Pons (tissue), 1 donor: ENCODE data around the gene BICDL2.
"Not testable (repeated sequence)": the region's sequence is repeated elsewhere in the genome, so short reads cannot be mapped to it uniquely, and the experiment has no call there.

Experiments used
- DNase-seq: peaks from one replicate; pipeline ENCODE4 v3.0.0-alpha.2; 2016; ENCODE audit warnings: low spot score

The BICDL2 gene, protein sequence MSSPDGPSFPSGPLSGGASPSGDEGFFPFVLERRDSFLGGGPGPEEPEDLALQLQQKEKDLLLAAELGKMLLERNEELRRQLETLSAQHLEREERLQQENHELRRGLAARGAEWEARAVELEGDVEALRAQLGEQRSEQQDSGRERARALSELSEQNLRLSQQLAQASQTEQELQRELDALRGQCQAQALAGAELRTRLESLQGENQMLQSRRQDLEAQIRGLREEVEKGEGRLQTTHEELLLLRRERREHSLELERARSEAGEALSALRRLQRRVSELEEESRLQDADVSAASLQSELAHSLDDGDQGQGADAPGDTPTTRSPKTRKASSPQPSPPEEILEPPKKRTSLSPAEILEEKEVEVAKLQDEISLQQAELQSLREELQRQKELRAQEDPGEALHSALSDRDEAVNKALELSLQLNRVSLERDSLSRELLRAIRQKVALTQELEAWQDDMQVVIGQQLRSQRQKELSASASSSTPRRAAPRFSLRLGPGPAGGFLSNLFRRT

DNA sequence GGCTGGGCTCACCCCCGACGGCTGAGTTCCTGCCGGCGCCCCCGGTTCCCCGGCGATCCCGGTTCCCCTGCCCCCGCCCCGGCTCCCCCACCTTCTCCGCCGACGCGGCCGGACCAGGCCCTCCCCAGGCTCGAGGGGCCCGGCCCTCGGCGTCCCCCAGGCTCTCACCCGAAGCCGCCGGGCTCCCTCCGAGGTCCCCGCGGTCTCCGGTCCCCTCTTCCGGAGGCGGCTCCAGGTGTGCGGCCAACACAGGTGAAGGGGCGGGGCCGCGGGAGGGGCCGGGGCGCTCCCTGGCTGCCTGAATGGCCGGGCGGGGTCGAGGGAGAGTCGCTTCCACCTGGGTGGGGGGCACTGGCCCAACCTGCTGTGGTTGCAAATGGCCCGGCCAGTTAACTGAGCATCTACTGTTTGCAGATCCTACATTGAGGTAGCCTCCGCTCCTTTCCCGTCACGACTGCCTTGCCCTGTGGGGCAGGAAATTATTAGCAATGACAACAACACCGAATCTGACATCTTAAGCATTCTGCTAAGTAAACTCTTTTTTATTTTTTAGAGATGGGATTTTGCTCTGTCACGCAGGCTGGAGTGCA lies at the start of gene BICDL2:
TSS of gene BICDL2 (minus strand) at position 219 of the 590 bp plus-strand sequence. CDS start 1,448 bp downstream, outside the sequence.
- no peak for DNase-seq

DNA sequence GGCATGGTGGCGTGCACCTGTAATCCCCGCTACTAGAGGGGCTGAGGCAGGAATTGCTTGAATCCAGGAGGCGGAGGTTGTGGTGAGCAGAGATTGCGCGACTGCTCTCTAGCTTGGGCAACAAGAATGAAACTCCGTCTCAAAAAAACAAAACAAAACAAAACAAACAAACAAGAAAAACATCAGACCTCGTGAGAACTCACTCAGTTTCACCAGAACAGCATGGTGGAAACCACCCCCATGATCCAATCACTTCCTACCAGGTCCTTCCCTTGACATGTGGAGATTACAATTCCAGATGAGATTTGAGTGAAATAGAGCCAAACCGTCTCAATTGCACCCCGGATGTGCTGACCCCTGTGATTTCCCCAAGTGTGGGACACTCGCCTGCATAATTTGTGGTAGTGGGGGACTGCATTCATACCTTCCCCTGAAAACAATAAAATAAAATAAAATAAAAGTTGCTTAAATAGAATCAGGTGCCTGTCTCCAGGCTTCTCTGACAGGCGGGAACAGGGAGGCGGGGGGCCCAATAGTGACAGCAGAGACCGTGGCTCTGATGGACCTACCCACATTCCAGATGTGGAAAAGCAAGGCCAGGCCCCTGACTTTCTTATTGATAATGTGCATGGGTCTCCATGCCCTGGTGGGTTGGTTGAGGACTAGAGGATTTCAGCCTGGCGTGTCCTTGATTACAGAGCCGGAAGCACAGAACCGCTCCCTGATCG lies 49.3 kb upstream of the BICDL2 start:
- DNase-seq, result no peak

DNA sequence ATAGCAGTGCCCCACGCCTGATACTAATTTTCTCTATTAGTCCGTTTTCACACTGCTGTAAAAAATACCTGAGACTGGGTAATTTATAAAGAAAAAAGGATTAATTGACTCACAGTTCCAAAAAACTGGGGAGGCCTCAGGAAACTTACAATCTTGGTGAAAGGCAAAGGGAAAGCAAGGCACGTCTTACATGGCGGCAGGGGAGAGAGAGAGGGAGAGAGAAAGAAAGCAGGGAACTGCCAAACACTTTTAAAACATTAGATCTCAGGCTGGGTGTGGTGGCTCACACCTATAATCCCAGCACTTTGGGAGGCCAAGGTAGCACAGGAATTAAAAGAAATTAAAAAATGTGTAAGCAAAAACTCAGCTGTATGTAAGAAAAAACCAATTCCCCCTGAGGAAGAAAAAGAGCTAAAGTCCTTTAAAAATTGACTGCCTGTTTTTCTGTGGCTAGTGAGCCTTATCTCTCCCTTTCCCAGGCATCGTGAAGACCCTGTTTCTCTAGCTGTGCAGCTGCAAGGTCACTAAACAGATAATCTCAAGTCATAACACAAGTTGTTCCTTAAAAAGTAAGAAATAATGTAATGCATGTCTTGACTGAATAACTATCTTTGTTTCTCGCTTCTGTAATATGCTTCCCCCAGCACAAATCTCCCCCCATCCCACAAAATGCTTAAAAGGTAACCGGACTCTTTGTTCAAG lies 48.4 kb upstream of the BICDL2 start:
- no peak for DNase-seq

DNA sequence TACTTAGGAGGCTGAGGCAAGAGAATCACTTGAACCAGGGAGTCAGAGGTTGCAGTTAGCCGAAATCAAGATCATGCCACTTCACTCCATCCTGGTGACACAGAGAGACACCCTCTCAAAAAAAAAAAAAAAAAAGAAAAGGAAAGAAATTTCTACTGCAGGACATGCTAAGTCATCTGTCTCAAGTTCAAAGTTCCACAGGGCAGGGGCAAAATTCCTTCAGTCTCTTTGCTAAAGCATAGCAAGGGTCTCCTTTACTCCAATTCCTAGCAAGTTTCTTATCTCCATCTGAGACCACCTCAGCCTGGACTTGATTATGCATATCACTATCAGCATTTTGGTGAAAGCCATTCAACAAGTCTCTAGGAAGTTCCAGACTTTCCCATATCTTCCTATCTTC lies 47.7 kb upstream of the BICDL2 start:
- DNase-seq, result no peak

DNA sequence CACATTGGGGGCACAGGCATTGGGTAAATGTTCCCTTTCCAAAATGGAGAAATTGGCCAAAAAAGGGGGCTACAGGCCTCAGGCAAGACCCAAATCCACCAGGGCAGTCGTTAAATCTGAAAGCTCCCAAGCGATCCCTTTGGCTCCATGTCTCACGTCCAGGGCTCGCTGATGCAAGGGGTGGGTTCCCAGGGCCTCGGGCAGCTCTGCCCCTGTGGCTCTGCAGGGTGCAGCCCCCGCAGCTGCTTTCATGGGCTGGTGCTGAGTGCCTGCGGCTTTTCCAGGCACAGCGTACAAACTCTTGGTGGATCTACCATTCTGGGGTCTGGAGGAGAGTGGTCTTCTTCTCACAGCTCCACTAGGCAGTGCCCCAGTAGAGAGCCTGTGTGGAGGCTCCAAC lies 46.7 kb upstream of the BICDL2 start:
- not testable (repeated sequence) for DNase-seq

DNA sequence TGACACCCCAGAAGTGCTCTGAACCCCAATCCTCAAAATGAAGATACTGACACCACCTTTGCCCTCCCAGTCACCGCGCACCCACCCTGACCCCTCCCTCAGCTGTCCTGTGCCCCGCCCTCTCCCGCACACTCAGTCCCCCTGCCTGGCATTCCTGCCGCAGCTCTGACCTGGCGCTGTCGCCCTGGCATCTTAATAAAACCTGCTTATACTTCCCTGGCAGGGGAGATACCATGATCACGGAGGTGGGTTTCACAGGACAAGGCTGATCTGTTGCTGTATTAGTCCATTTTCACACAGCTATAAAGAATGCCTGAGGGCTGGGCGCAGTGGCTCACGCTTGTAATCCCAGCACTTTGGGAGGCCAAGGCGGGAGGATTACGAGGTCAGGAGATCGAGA lies 45.2 kb upstream of the BICDL2 start:
- not testable (repeated sequence) for DNase-seq

DNA sequence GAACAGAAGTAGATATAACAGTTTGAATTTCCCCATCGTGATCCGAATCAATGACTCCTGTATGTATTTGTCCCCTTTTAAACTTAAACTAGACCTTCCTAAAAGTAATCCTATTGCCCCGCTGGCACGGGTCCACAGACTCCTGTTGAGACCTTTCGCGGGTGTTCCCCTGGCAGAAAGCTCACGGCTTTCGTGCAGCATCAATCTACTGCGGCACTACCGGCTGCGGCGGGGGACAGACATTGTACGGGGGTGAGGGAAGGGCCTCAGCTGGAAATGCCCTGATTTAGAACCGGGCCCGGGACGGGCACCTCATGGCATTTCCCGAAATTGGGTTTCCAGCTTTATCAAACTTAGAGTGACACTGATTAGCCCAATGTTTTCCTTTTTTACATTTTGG lies 43.3 kb upstream of the BICDL2 start:
- no peak for DNase-seq

DNA sequence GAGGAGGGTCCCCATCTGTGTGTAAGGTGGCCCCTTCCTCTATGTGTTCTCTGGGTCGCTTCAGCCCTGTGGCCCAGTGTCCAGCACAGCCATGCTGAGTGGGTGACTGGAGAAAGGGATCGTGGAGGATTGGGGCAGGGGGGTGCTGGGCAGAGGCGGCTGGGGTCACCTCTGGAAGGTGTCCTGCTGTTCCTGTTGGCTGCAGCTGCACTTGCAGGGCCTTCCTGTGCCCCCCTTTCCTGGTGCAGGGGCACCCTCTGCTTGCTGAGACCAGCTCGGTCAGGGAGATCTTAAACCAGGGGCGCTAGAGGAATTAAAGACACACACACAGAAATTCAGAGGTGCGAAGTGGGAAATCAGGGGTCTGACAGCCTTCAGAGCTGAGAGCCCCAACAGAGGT lies 39.8 kb upstream of the BICDL2 start:
- no peak for DNase-seq

DNA sequence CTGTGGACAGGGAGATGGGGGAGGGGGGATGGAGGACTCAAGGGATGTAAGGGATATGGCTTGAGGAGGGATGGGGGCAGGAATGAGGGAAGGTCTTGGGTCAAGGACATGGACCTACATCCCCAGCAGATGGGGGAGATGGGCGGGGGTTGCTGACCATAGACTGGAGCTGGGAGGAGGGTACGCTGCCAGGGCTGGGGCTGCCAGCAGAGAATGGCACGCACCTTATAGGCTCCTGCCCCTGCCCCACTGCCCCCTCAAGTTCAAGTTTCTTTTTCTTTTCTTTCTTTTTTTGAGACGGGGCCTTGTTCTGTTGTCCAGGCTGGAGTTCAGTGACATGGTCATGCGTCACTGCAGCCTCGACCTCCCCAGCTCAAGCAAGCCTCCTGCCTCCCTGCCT lies 39.2 kb upstream of the BICDL2 start:
- DNase-seq, result not testable (repeated sequence)

DNA sequence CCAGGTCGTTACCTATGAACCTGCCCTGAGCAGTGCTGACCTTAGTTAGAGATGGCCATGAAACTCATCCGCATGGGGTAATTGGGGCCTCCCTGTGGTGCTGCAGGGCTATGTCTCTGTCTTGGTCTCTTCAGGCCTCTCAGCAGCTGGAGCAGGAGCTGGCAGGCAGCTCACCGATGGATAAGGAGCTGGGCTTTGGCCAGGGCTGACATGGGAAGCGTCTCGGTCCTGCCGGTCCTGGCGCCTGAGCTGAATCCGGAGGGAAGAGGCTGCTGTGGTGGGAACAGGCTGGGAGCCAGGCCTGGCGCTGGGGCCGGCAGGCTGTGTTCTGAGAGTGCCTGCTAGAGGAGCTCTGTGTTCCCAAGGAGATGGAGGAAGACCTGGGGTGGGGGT lies 38.8 kb upstream of the BICDL2 start:
- no peak for DNase-seq

DNA sequence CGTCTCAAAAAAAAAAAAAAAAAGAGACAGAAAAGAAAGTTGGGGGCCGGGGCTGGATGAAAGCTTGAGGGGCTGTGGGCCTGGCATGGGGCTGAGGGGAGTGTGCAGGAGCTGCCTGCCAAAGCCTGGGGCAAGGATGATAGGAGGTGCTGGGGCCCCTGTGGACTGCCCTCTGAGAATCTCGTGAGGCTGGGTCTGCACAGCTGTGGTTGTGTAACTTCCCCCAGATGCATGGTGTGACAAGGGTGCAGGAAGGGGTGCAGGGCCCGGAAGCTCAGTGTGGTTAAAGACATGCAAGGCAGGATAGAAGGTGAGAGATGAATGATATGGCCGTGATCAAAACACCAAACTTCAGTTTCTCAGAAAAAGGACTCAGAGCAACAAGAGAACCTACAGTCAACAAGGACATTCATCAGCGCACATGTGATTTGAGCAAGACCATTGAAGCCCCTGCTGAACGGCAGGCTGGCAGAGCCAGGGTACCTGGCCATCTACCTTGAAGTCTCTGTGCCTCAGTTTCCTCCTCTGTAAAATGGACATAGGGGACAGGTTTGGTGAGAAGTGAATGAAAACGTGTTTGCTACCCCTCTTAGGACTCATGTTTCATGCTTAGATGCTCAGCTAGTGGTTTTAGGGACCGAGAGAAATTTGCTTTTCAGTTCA lies 38.2 kb upstream of the BICDL2 start:
- no peak for DNase-seq

DNA sequence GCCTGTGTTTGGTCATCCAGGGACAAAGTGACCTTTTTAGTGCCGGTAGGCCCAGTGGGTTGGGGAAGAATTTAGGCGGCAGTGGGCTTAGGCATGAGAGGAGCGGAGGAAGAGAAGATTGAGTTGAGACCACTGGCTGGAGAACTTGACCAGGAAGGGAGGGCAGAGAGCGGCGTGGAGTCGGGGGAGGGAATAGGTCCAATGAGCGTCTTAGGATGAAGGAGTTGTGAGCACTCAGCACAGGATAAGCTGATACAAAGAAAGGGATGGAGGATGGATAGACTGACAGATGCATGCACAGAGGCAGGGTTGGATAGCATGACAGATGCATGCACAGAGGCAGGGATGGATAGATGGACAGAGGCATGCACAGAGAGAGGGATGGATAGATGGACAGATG lies 36.7 kb upstream of the BICDL2 start:
- no peak for DNase-seq

DNA sequence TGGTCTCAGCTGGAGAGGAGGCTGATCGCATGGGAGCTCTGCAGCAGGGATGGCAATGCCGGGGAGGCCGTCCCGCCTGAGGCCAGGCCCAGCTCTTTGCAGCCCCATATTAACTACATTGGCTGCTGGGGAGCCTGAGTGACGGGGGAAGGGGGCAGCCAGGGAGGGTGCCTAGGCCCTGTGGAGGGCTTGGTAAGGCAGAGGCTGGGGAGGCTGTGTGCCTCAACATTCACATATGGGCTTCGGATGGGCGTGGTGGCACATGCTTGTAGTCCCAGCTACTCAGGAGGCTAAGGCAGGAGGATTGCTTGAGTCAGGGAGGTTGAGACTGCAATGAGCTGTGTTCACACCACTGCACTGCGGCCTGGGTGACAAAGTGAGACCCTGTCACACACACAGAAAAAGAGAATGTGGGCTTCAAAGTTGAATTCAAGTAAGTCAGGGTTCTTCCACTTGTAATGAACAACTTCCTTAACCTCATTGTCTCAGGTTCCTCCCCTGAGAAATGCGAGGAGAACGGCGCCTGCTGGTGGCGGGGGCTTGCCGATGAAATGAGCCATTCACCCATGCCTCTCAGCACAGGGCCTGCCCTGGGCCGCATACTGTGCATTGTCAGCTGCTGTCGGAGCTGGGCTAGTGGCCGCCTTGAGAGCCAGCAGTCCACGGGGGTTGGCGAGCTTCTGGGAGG lies 36.0 kb upstream of the BICDL2 start:
- not testable (repeated sequence) for DNase-seq

DNA sequence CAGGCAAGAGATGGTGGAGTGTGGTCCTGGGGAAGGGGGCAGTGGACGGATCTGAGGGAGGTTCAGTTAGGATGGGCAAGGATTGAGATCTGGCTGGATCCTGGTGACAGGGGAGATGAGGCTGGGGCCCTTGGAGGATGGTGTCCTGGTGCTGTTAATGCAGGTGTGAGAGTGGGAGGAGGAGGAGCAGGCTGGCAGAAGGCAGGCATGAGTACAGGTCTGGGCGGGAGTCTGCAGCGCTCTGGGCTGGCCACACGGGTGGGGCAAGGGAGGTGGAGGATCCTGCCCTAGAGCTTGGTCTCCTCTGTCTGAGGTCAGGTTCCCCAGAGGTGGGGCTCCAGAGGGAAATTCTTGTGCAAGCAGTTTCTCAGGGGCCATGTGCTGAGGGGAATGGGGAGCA lies 35.4 kb upstream of the BICDL2 start:
- DNase-seq, result not testable (repeated sequence)

DNA sequence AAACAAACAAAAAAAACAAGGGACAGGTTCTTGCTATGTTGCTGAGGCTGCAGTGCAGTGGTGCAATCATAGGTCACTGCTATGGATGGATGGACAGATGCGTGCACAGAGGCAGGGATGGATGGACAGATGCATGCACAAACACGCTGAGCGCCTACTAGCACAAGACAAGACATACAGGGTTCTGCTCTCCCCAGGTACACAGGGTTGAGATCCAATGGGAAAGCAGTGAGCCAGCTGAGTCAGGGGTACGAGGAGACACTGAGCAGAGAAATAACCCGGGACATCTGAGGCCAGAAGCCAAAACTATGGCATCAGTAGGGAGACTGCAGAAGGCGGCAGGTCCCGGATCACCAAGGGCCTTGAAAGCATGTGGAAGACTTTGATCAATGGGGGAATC lies 34.9 kb upstream of the BICDL2 start:
- no peak for DNase-seq

DNA sequence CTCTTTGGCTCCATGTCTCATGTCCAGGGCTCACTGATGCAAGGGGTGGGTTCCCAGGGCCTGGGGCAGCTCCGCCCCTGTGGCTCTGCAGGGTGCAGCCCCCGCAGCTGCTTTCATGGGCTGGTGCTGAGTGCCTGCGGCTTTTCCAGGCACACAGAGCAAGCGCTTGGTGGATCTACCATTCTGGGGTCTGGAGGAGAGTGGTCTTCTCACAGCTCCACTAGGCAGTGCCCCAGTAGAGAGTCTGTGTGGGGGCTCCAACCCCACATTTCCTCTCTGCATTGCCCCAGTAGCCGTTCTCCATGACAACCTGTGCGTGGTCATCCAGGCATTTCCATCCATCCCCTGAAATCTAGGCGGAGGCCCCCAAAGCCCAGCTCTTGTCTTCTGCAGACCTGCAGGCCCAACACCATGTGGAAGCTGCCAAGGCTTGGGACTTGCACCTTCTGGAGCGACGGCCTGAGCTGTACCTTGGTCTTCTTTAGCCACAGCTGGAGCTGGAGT lies 33.9 kb upstream of the BICDL2 start:
- no peak for DNase-seq

DNA sequence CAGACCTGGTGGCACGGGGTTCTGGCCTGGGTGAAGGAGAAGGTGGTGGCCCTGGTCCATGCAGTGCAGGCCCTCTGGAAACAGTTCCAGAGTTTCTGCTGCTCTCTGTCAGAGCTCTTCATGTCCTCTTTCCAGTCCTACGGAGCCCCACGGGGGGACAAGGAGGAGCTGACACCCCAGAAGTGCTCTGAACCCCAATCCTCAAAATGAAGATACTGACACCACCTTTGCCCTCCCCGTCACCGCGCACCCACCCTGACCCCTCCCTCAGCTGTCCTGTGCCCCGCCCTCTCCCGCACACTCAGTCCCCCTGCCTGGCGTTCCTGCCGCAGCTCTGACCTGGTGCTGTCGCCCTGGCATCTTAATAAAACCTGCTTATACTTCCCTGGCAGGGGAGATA lies 32.4 kb upstream of the BICDL2 start:
- DNase-seq, result not testable (repeated sequence)

DNA sequence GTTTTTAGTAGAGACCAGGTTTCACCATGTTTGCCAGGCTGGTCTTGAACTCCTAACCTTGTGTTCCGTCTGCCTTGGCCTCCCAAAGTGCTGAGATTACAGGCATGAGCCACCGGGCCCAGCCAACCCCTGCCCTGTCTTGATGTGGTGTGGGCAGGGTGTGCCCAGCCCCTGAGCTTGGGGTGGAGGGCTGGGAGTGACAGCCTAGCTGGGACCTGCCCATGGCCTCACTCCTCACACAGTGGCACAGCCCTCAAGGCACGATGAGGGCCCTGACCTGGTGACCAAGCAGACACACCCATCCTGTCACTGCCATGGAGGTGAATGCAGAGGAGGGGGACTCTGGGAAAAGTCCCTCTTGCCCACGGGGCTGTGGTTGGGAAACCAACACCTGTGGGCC lies 31.7 kb upstream of the BICDL2 start:
- no peak for DNase-seq

DNA sequence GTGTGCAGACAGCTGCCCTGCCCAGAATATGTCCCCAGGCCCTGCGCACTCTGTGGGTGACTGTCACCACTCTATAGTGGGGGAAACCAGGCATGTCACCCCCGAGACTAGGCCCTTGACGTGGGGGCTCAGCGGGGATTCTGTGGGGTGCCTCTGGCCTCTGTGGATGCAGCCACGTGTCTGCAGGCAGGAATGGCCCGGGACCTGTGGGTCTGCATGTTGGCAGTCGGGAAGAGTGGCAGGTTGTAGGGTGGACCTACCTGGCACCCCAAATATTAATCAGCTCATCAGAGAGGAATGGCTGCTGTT lies 29.6 kb upstream of the BICDL2 start:
- no peak for DNase-seq

DNA sequence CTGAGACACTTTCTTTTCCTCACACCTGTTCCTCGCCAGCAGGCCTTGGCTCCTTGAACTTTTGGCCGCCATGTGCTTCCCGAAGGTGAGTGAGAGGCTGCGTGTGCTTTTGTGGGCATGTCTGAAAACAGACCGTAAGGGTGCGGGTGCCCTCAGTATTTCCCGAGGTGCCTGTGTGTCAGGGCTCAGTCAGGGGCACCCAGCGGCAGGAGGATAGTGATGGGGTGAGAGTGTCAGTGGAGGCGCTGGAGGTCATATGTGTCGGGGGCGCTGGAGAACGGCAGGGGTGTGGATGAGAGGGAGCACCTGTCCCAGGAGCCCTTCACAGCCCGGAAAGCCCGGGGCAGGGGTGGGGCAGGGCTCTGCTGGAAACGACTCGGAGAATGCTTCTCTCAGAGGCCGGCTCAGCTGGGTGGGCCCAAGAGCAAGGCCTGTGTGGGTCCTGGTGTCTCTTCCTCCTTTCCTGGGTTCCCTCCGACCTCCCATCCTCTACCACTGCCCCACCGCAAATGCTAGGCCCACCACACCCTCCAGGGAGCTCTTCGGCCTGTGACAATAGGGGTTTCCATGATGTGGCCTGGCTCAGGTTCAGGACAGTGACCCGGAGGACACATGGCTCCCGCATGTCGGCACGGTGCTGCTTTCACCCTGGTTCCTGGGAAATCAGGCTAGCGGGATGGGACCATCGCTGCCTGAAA lies 29.1 kb upstream of the BICDL2 start:
- no peak for DNase-seq
